HepG2 (cell line): ENCODE results near the gene JPH2. TPM values are rescaled to one million over a fixed set of nuclear protein-coding genes. Genes with fewer than 3 reads are reported as not detected.

Experiments used
- ATAC-seq: fragments of 200-7000 bp; cut with Tn5 transposase; 3 replicates; pipeline ENCODE4 v1.9.1; 2020; ENCODE audit warnings: mild to moderate bottlenecking, moderate library complexity
- BruUV-seq: library from RNA; stranded (reverse); fragments of 400-500 nt; replicated peaks from 2 replicates; lab custom pipeline; 2021; lab: Mats Ljungman, UMichigan
- CTCF ChIA-PET: fragments of 300-600 bp; formaldehyde crosslinking; extraction: SDS; loops from one replicate; lab custom pipeline; 2021; ENCODE audit warnings: low total read pairs, inconsistent platforms, low intra/inter-chr PET ratio; lab: Yijun Ruan, JAX
- POLR2A ChIA-PET: fragments of 350-600 bp; sonication (Branson Sonifier 250); formaldehyde crosslinking; loops from one replicate; lab custom pipeline; 2020; ENCODE audit warnings: antibody characterized with exemption, inconsistent platforms; lab: Yijun Ruan, JAX
- DNase-seq: peaks from one replicate; pipeline ENCODE4 v3.0.0-alpha.2; 2015; ENCODE audit warnings: low spot score
- FAIRE-seq: peaks from 3 replicates; lab custom pipeline; 2011; peaks lifted over from hg19 to GRCh38; lab: Jason Lieb, UNC
- H2AFZ ChIP-seq: one replicate; pipeline ENCODE4 v1.6.1; 2011; ENCODE audit warnings: low read length, inconsistent platforms
- H3K27ac ChIP-seq: fragments of 300-600 bp; 3 replicates; pipeline ENCODE4 v1.8.0; 2011; ENCODE audit warnings: mixed run types, mild to moderate bottlenecking, mixed read lengths, low read length, inconsistent platforms; ENCODE audit not compliant: insufficient read depth; ENCODE audit errors: extremely low read length
- H3K27me3 ChIP-seq, 2 experiments: fragments of 200-600 bp in 1 of 2; 2 replicates in 1 of 2; 3 replicates in 1 of 2; pipeline versions ENCODE4 v1.6.0 to v1.8.0; 2011; ENCODE audit warnings: low read length in 2 of 2, mild to moderate bottlenecking in 2 of 2, moderate library complexity in 2 of 2, inconsistent platforms in 1 of 2; ENCODE audit not compliant: insufficient read depth in 2 of 2, control insufficient read depth in 1 of 2
- H3K36me3 ChIP-seq, 2 experiments: fragments of 200-600 bp in 1 of 2; replicated peaks in 1 of 2; 2 replicates in 1 of 2; 3 replicates in 1 of 2; pipeline versions ENCODE4 v1.5.1 to v1.8.0; 2011; ENCODE audit warnings: low read length in 2 of 2, inconsistent platforms in 1 of 2; ENCODE audit not compliant: insufficient read depth in 2 of 2, control insufficient read depth in 1 of 2
- H3K4me1 ChIP-seq: 2 replicates; pipeline ENCODE4 v1.5.1; 2012; ENCODE audit warnings: low read length, inconsistent platforms; ENCODE audit not compliant: insufficient read depth
- H3K4me2 ChIP-seq: 2 replicates; pipeline ENCODE4 v1.6.0; 2011; ENCODE audit warnings: low read depth, low read length, inconsistent platforms
- H3K4me3 ChIP-seq, 3 experiments: fragments of 200-600 bp in 1 of 3; sonication (generic), shearing (Covaris generic) in 1 of 3; replicated peaks in 1 of 3; 2 replicates each; pipeline ENCODE4 v1.5.1; 2011 to 2016; ENCODE audit warnings: low read length in 3 of 3, inconsistent platforms in 2 of 3, low read depth in 2 of 3, mild to moderate bottlenecking in 2 of 3, control low read depth in 1 of 3, mixed read lengths in 1 of 3; ENCODE audit not compliant: insufficient read depth in 1 of 3
- H3K79me2 ChIP-seq: one replicate; pipeline ENCODE4 v1.6.1; 2011; ENCODE audit warnings: low read length, inconsistent platforms; ENCODE audit not compliant: insufficient read depth
- H3K9ac ChIP-seq: 2 replicates; pipeline ENCODE4 v1.6.0; 2011; ENCODE audit warnings: mild to moderate bottlenecking, low read depth, low read length, inconsistent platforms; ENCODE audit not compliant: insufficient read depth
- H3K9me3 ChIP-seq: 2 replicates; pipeline ENCODE4 v1.5.1; 2012; ENCODE audit warnings: mild to moderate bottlenecking, low read length
- H4K20me1 ChIP-seq: 2 replicates; pipeline ENCODE4 v1.6.0; 2011; ENCODE audit warnings: inconsistent platforms, mild to moderate bottlenecking, low read length, moderate library complexity; ENCODE audit not compliant: insufficient read depth
- AKNA ChIP-seq: sonication (generic); formaldehyde crosslinking; IDR thresholded peaks from 2 replicates; pipeline ENCODE4 v1.4.0; 2020; ENCODE audit warnings: missing genetic modification reagents, borderline replicate concordance
- ARNT2 ChIP-seq: sonication (generic); formaldehyde crosslinking; IDR thresholded peaks from 2 replicates; pipeline ENCODE4 v1.8.0; 2022; ENCODE audit warnings: mild to moderate bottlenecking, low read depth, missing genetic modification reagents, moderate library complexity
- ATF2 ChIP-seq: sonication (generic); formaldehyde crosslinking; IDR thresholded peaks from 2 replicates; pipeline ENCODE4 v1.4.0; 2020; ENCODE audit warnings: missing genetic modification reagents
- FOSL2 ChIP-seq: sonication (generic); formaldehyde crosslinking; IDR thresholded peaks from 2 replicates; pipeline ENCODE4 v1.4.0; 2020; ENCODE audit warnings: missing genetic modification reagents
- FOXC1 ChIP-seq: sonication (generic); formaldehyde crosslinking; IDR thresholded peaks from 2 replicates; pipeline ENCODE4 v1.8.0; 2022; ENCODE audit warnings: mild to moderate bottlenecking, missing genetic modification reagents, borderline replicate concordance
- ISX ChIP-seq: sonication (generic); formaldehyde crosslinking; conservative IDR thresholded peaks from 2 replicates; pipeline ENCODE4 v1.5.0; 2020; ENCODE audit warnings: missing genetic modification reagents
- MIER3 ChIP-seq: IDR thresholded peaks from 2 replicates; pipeline ENCODE4 v1.6.1; 2016; ENCODE audit warnings: missing compliant biosample characterization, borderline replicate concordance
- NKX3-1 ChIP-seq: sonication (generic); formaldehyde crosslinking; IDR thresholded peaks from 2 replicates; pipeline ENCODE4 v1.5.0; 2020; ENCODE audit warnings: missing genetic modification reagents
- ZBTB37 ChIP-seq: sonication (generic); formaldehyde crosslinking; IDR thresholded peaks from 2 replicates; pipeline ENCODE4 v1.4.0; 2020; ENCODE audit warnings: mild to moderate bottlenecking, missing genetic modification reagents
- ZFAT ChIP-seq: sonication (generic); formaldehyde crosslinking; conservative IDR thresholded peaks from 2 replicates; pipeline ENCODE4 v1.8.1; 2023; ENCODE audit warnings: missing genetic modification reagents, inconsistent platforms
- ZMYM4 ChIP-seq: sonication (generic); formaldehyde crosslinking; IDR thresholded peaks from 2 replicates; pipeline ENCODE4 v1.8.1; 2023; ENCODE audit warnings: mild to moderate bottlenecking, missing genetic modification reagents
- ZNF501 ChIP-seq: sonication (generic); formaldehyde crosslinking; IDR thresholded peaks from 2 replicates; pipeline ENCODE4 v1.5.1; 2020; ENCODE audit warnings: mild to moderate bottlenecking, moderate library complexity, missing genetic modification reagents
- ZNF557 ChIP-seq: sonication (generic); formaldehyde crosslinking; IDR thresholded peaks from 2 replicates; pipeline ENCODE4 v1.4.0; 2020; ENCODE audit warnings: missing genetic modification reagents
- ZNF580 ChIP-seq: IDR thresholded peaks from 2 replicates; pipeline ENCODE4 v1.6.1; 2016; ENCODE audit warnings: low read depth, borderline replicate concordance
- ZNF839 ChIP-seq: sonication (generic); formaldehyde crosslinking; IDR thresholded peaks from 2 replicates; pipeline ENCODE4 v1.4.0; 2020; ENCODE audit warnings: missing genetic modification reagents, mild to moderate bottlenecking, borderline replicate concordance
- WGBS: methylation state at CpG from one replicate; pipeline ENCODE4 v1.1.6; 2017; ENCODE audit warnings: low lambda C conversion rate; 5-methylcytosine and 5-hydroxymethylcytosine counted together
- in situ Hi-C: cut with HindIII; loops from 2 replicates; pipeline ENCODE4 v1.10.0; 2017; ENCODE audit warnings: low pct_unique_long_range_greater_than_20kb; ENCODE audit not compliant: extremely low pct_ligation_motif_present
- intact Hi-C: fragments of 100-400 bp; cut with micrococcal nuclease; formaldehyde crosslinking; loops from one replicate; pipeline ENCODE4 v1.10.0; 2022; ENCODE audit not compliant: unreplicated experiment
- polyA plus RNA-seq, 8 experiments: library from polyadenylated mRNA; depleted of rRNA in 3 of 8; stranded (reverse) in 7 of 8; unstranded in 1 of 8; fragments of >200 nt; fragmentation: Illumina TruSeq in 4 of 8; extraction: Trizol in 4 of 8; gene quantifications; 2 replicates each; pipeline versions ENCODE4 v1.2.1 to v1.2.3, GENCODE V29; 2011 to 2016; ENCODE audit warnings: low read depth in 4 of 8, missing spikeins in 1 of 8, mixed read lengths in 1 of 8; ENCODE audit not compliant: insufficient read depth in 1 of 8
- total RNA-seq, 5 experiments: library from RNA; depleted of rRNA; stranded (reverse); fragments of >200 nt; fragmentation: Illumina TruSeq; extraction: Trizol; gene quantifications; 2 replicates each; pipeline ENCODE4 v1.2.3, GENCODE V29; 2016; ENCODE audit warnings: low read depth in 1 of 5

JPH2 gene
- total and polyA plus RNA-seq, 2 of the 13 experiments (the other 11 are each of a cell fraction or from before 2014, with no cell fraction given): 0.42 TPM; not detected in 1

GRCh38 chr20:44235702-44236101, 48.7 kb upstream of the JPH2 start:
- Histone ChIP-seq H2AFZ (no peak overlapping the region), H3K4me1 (peaks cover 15% of the 10 kb centered on the region), H3K79me2 (no peaks in the 10 kb centered on the region), H4K20me1 (no peaks in the 10 kb centered on the region), H3K36me3 (no peaks in the 10 kb centered on the region), H3K4me2 (no peak overlapping the region), H3K4me3 (no peak overlapping the region), H3K9me3 (no peaks in the 10 kb centered on the region), H3K27ac (no peak overlapping the region), H3K27me3 (peaks cover 0 to 3% of the 10 kb centered on the region in 2 experiments; a peak in 3 of 5 replicates), H3K9ac (no peak overlapping the region)
- ChIA-PET CTCF (no interaction called here), POLR2A (interaction anchor here (0.9 kb wide), 1 partner anchor 67 kb away, joined by 4 read pairs; no protein-coding TSS in a partner anchor)
- WGBS: 54% methylated on average over 2 of the region's 2 CpGs
- FAIRE-seq (no peak), DNase-seq (no peak), ATAC-seq (no peak)
- intact Hi-C loops (no loop called here), in situ Hi-C loops (no loop called here)
- no TSS peak for BruUV-seq
- TF ChIP-seq FOSL2 (CRISPR knock-in tag) (no peak), ZFAT (CRISPR knock-in tag) (no peak), ZNF839 (no peak), ZNF557 (CRISPR knock-in tag) (no peak), ISX (CRISPR knock-in tag) (no peak), ZBTB37 (no peak), FOXC1 (CRISPR knock-in tag) (no peak), MIER3 (CRISPR knock-in tag) (no peak), ZNF501 (CRISPR knock-in tag) (no peak), NKX3-1 (CRISPR knock-in tag) (no peak), ATF2 (CRISPR knock-in tag) (no peak), ZMYM4 (CRISPR knock-in tag) (no peak), AKNA (CRISPR knock-in tag) (no peak), ARNT2 (CRISPR knock-in tag) (no peak), ZNF580 (CRISPR knock-in tag) (no peak)
